H1 (cell line): ENCODE measurements around the gene NDUFS8. TPM values are rescaled to one million over a fixed set of nuclear protein-coding genes. Genes with fewer than 3 reads are reported as not detected.

Experiments used
- CTCF ChIA-PET: fragments of 300-600 bp; sonication (Branson Sonifier 250); formaldehyde crosslinking; loops from one replicate; lab custom pipeline; 2021; ENCODE audit not compliant: partially characterized antibody; lab: Charles Lee
- POLR2A ChIA-PET: fragments of 300-600 bp; sonication (Branson Sonifier 250); formaldehyde crosslinking; loops from one replicate; lab custom pipeline; 2021; ENCODE audit warnings: inconsistent platforms; ENCODE audit not compliant: partially characterized antibody; lab: Charles Lee
- DNase-seq, 2 experiments: peaks; one replicate each; pipeline versions ENCODE4 v3.0.0 to v3.0.0-alpha.2; 2010 to 2022; ENCODE audit warnings: low spot score in 2 of 2, low read depth in 1 of 2, mixed read lengths in 1 of 2
- FAIRE-seq: peaks from 2 replicates; lab custom pipeline; 2011; peaks lifted over from hg19 to GRCh38; lab: Jason Lieb, UNC
- H2AFZ ChIP-seq: 2 replicates; pipeline ENCODE4 v1.8.1; 2012; ENCODE audit warnings: low read length, inconsistent platforms
- H2AK5ac ChIP-seq: 2 replicates; pipeline ENCODE4 v1.6.1; 2013; ENCODE audit warnings: low read depth, low read length
- H2BK120ac ChIP-seq: replicated peaks from 2 replicates; pipeline ENCODE3; 2013; ENCODE audit warnings: low read depth, low read length, inconsistent platforms
- H2BK12ac ChIP-seq: 2 replicates; pipeline ENCODE4 v1.6.1; 2013; ENCODE audit warnings: low read depth, low read length
- H2BK15ac ChIP-seq: 2 replicates; pipeline ENCODE4 v1.6.1; 2013; ENCODE audit warnings: low read length
- H2BK20ac ChIP-seq: 2 replicates; pipeline ENCODE4 v1.6.1; 2013; ENCODE audit warnings: low read length
- H2BK5ac ChIP-seq: 2 replicates; pipeline ENCODE4 v1.6.1; 2013; ENCODE audit warnings: low read depth, low read length
- H3K14ac ChIP-seq: 2 replicates; pipeline ENCODE4 v1.6.1; 2013; ENCODE audit warnings: inconsistent platforms; ENCODE audit not compliant: insufficient read length
- H3K18ac ChIP-seq: 2 replicates; pipeline ENCODE4 v1.6.1; 2013; ENCODE audit warnings: low read length; ENCODE audit errors: extremely low read depth
- H3K23ac ChIP-seq: 2 replicates; pipeline ENCODE4 v1.6.1; 2013; ENCODE audit warnings: inconsistent platforms; ENCODE audit not compliant: insufficient read length
- H3K23me2 ChIP-seq: 2 replicates; pipeline ENCODE4 v1.6.1; 2013; ENCODE audit warnings: low read depth, low read length
- H3K27ac ChIP-seq: 2 replicates; pipeline ENCODE4 v1.6.1; 2011; ENCODE audit warnings: low read depth, low read length, inconsistent platforms
- H3K27me3 ChIP-seq, 4 experiments: replicated peaks in 1 of 4; 1 replicate in 1 of 4; 2 replicates in 3 of 4; pipeline versions ENCODE4 v1.6.1 to v1.8.1; 2011 to 2013; ENCODE audit warnings: low read length in 3 of 4, mild to moderate bottlenecking in 3 of 4, inconsistent platforms in 2 of 4, mixed read lengths in 2 of 4, moderate library complexity in 1 of 4; ENCODE audit not compliant: control insufficient read depth in 3 of 4, insufficient read depth in 3 of 4; ENCODE audit errors: extremely low read depth in 1 of 4
- H3K36me3 ChIP-seq, 4 experiments: 2 replicates each; pipeline versions ENCODE4 v1.6.1 to v1.8.1; 2011 to 2013; ENCODE audit warnings: mild to moderate bottlenecking in 4 of 4, low read length in 3 of 4, moderate library complexity in 2 of 4, control low read depth in 1 of 4, inconsistent platforms in 1 of 4; ENCODE audit not compliant: insufficient read depth in 4 of 4, control insufficient read depth in 2 of 4
- H3K4ac ChIP-seq: replicated peaks from 2 replicates; pipeline ENCODE3; 2013; ENCODE audit warnings: low read length, low read depth, mixed read lengths, inconsistent platforms; ENCODE audit not compliant: insufficient read length
- H3K4me1 ChIP-seq, 4 experiments: replicated peaks in 1 of 4; 1 replicate in 1 of 4; 2 replicates in 3 of 4; pipeline versions ENCODE4 v1.6.1 to v1.8.1; 2011 to 2013; ENCODE audit warnings: low read length in 3 of 4, inconsistent platforms in 2 of 4, mixed read lengths in 1 of 4; ENCODE audit not compliant: insufficient read depth in 4 of 4, control insufficient read depth in 3 of 4
- H3K4me2 ChIP-seq, 2 experiments: 2 replicates each; pipeline versions ENCODE4 v1.6.1 to v1.8.1; 2011 to 2013; ENCODE audit warnings: low read depth in 2 of 2, low read length in 2 of 2, control low read depth in 1 of 2, inconsistent platforms in 1 of 2, mild to moderate bottlenecking in 1 of 2; ENCODE audit not compliant: insufficient read depth in 1 of 2
- H3K4me3 ChIP-seq, 4 experiments: fragments of 200-600, 300-600 bp in 1 of 4; sonication (generic), shearing (Covaris generic), sonication (Bioruptor Twin) in 1 of 4; 2 replicates each; pipeline versions ENCODE4 v1.5.1 to v1.8.1; 2011 to 2016; ENCODE audit warnings: low read length in 4 of 4, low read depth in 3 of 4, control low read depth in 2 of 4, inconsistent platforms in 2 of 4, mild to moderate bottlenecking in 2 of 4, mixed read lengths in 1 of 4, moderate library complexity in 1 of 4; ENCODE audit not compliant: insufficient read depth in 2 of 4; ENCODE audit errors: extremely low read depth in 1 of 4
- H3K56ac ChIP-seq: replicated peaks from 2 replicates; pipeline ENCODE3; 2013; ENCODE audit warnings: low read depth, mild to moderate bottlenecking, mixed read lengths, low read length, inconsistent platforms; ENCODE audit not compliant: insufficient read length
- H3K79me1 ChIP-seq: 2 replicates; pipeline ENCODE4 v1.6.1; 2013; ENCODE audit warnings: low read depth, low read length, control low read depth
- H3K79me2 ChIP-seq, 2 experiments: 2 replicates each; pipeline versions ENCODE4 v1.6.1 to v1.8.1; 2012 to 2013; ENCODE audit warnings: low read length in 2 of 2, mild to moderate bottlenecking in 2 of 2, inconsistent platforms in 1 of 2; ENCODE audit not compliant: insufficient read depth in 2 of 2, control insufficient read depth in 1 of 2
- H3K9ac ChIP-seq, 4 experiments: replicated peaks in 1 of 4; 1 replicate in 1 of 4; 2 replicates in 3 of 4; pipeline versions ENCODE4 v1.6.1 to v1.8.1; 2011 to 2013; ENCODE audit warnings: low read depth in 3 of 4, low read length in 3 of 4, control low read depth in 2 of 4, mild to moderate bottlenecking in 2 of 4, moderate library complexity in 2 of 4, inconsistent platforms in 1 of 4; ENCODE audit errors: extremely low read depth in 1 of 4
- H3K9me3 ChIP-seq, 2 experiments: 2 replicates each; pipeline versions ENCODE4 v1.6.1 to v1.8.1; 2012 to 2013; ENCODE audit warnings: mild to moderate bottlenecking in 2 of 2, moderate library complexity in 2 of 2, control low read depth in 1 of 2, inconsistent platforms in 1 of 2, low read depth in 1 of 2, low read length in 1 of 2, mixed read lengths in 1 of 2; ENCODE audit not compliant: insufficient read depth in 2 of 2
- H4K20me1 ChIP-seq, 2 experiments: replicated peaks in 1 of 2; 2 replicates each; pipeline versions ENCODE3 to v1.8.1; 2011 to 2013; ENCODE audit warnings: inconsistent platforms in 2 of 2, low read length in 2 of 2, mild to moderate bottlenecking in 1 of 2; ENCODE audit not compliant: insufficient read depth in 2 of 2, control insufficient read depth in 1 of 2
- H4K5ac ChIP-seq: 2 replicates; pipeline ENCODE4 v1.6.1; 2013; ENCODE audit warnings: low read length, low read depth, mixed read lengths, inconsistent platforms; ENCODE audit not compliant: insufficient read length
- H4K8ac ChIP-seq: 2 replicates; pipeline ENCODE4 v1.8.0; 2013; ENCODE audit warnings: mild to moderate bottlenecking, moderate library complexity, low read length, inconsistent platforms; ENCODE audit not compliant: insufficient read depth; ENCODE audit errors: extremely low read depth
- H4K91ac ChIP-seq: replicated peaks from 2 replicates; pipeline ENCODE3; 2013; ENCODE audit warnings: low read length, mixed read lengths, inconsistent platforms; ENCODE audit not compliant: insufficient read length
- BRCA1 ChIP-seq: IDR thresholded peaks from 2 replicates; pipeline ENCODE4 v1.6.1; 2012; ENCODE audit warnings: low read depth, low read length, improper control_type of control experiment
- CTBP2 ChIP-seq: IDR thresholded peaks from 2 replicates; pipeline ENCODE4 v1.7.0; 2011; ENCODE audit warnings: borderline replicate concordance, mild to moderate bottlenecking, moderate library complexity, mixed read lengths, low read length; ENCODE audit not compliant: insufficient read depth, insufficient read length
- EZH2 ChIP-seq: fragments of 200-600 bp; sonication (generic); IDR thresholded peaks from 2 replicates; pipeline ENCODE4 v1.7.1; 2012; ENCODE audit warnings: low read depth, mild to moderate bottlenecking, moderate library complexity, low read length, inconsistent platforms; ENCODE audit not compliant: severe bottlenecking
- FOSL1 ChIP-seq: IDR thresholded peaks from 2 replicates; pipeline ENCODE4 v1.6.1; 2011; ENCODE audit warnings: mild to moderate bottlenecking, low read depth, low read length, moderate library complexity; ENCODE audit not compliant: insufficient read depth
- KDM1A ChIP-seq: fragments of 200-600, 300-600 bp; sonication (generic); IDR thresholded peaks from 2 replicates; pipeline ENCODE4 v1.7.1; 2016; ENCODE audit warnings: mild to moderate bottlenecking, low read length, borderline replicate concordance
- NANOG ChIP-seq: IDR thresholded peaks from 2 replicates; pipeline ENCODE4 v1.6.1; 2011; ENCODE audit warnings: low read length, low read depth, mild to moderate bottlenecking, inconsistent platforms; ENCODE audit not compliant: insufficient read depth, poor library complexity, severe bottlenecking
- SIN3A ChIP-seq, 2 experiments: IDR thresholded peaks in 1 of 2; conservative IDR thresholded peaks in 1 of 2; 2 replicates each; pipeline ENCODE4 v1.6.1; 2011 to 2012; ENCODE audit warnings: low read length in 2 of 2, improper control_type of control experiment in 1 of 2, low read depth in 1 of 2, mild to moderate bottlenecking in 1 of 2
- SP2 ChIP-seq: IDR thresholded peaks from 2 replicates; pipeline ENCODE4 v1.6.1; 2012; ENCODE audit warnings: mild to moderate bottlenecking, low read length, inconsistent platforms
- TBP ChIP-seq: IDR thresholded peaks from 2 replicates; pipeline ENCODE4 v1.6.1; 2011; ENCODE audit warnings: low read depth, low read length, improper control_type of control experiment
- ZNF274 ChIP-seq: IDR thresholded peaks from 2 replicates; pipeline ENCODE4 v1.7.0; 2012; ENCODE audit warnings: low read length, borderline replicate concordance; ENCODE audit errors: extremely low read depth
- WGBS, 2 experiments: shearing (Covaris generic) in 1 of 2; methylation state at CpG; one replicate each; pipeline versions ENCODE4 v1.1.6 to v1.1.7; 2013 to 2015; ENCODE audit warnings: low lambda C conversion rate in 2 of 2, mixed read lengths in 2 of 2, inconsistent platforms in 1 of 2, low coverage in 1 of 2, missing lambda C conversion rate in 1 of 2; ENCODE audit not compliant: insufficient replicate concordance in 2 of 2, insufficient coverage in 1 of 2, insufficient read length in 1 of 2; ENCODE audit errors: extremely low coverage in 1 of 2, missing lambda C conversion rate in 1 of 2; 5-methylcytosine and 5-hydroxymethylcytosine counted together
- polyA plus RNA-seq, 7 experiments: library from polyadenylated mRNA; depleted of rRNA in 3 of 7; stranded (reverse) in 5 of 7; unstranded in 2 of 7; fragments of >200 nt in 5 of 7; fragments of 200-250 nt in 2 of 7; gene quantifications; 1 replicate in 5 of 7; 2 replicates in 1 of 7; 4 replicates in 1 of 7; pipeline versions ENCODE4 v1.2.1 to v1.2.3, GENCODE V29; 2011 to 2013; ENCODE audit warnings: missing spikeins in 2 of 7, mixed read lengths in 2 of 7
- total RNA-seq: library from RNA; stranded (reverse); fragmentation: NEBNext Ultra II Directional; extraction: Animal tissue kit (Norgen Biotek cat#: 25700); gene quantifications from 2 replicates; pipeline ENCODE4 v1.2.1, GENCODE V29; 2021

Gene NDUFS8
- total and polyA plus RNA-seq, 2 of the 8 experiments (the other 6 are each of a cell fraction or from before 2014, with no cell fraction given), result 182 to 291 TPM

- Histone ChIP-seq H2BK120ac (no peak overlapping the region), H3K79me1 (no peaks in the 10 kb centered on the region), H2AFZ (no peak overlapping the region), H3K4ac (no peak overlapping the region), H3K18ac (no peak overlapping the region), H3K4me1 (peaks cover 0 to 15% (median 9%) of the 10 kb centered on the region in 4 experiments; a peak in 6 of 7 replicates), H2BK20ac (no peak overlapping the region), H2BK15ac (no peak overlapping the region), H3K9ac (no peak overlapping the region), H3K9me3 (no peaks in the 10 kb centered on the region), H3K23me2 (no peaks in the 10 kb centered on the region), H2BK12ac (no peak overlapping the region), H4K8ac (peak overlapping the region; percentile 35; the same call in 1 of the 2 replicates), H3K4me2 (no peak overlapping the region), H4K91ac (no peak overlapping the region), H3K79me2 (no peaks in the 10 kb centered on the region), H3K36me3 (no peaks in the 10 kb centered on the region), H3K4me3 (no peak overlapping the region), H3K27ac (no peak overlapping the region), H3K56ac (no peak overlapping the region), H3K27me3 (no peaks in the 10 kb centered on the region), H4K5ac (no peak overlapping the region), H2AK5ac (no peak overlapping the region), H3K23ac (no peak overlapping the region), H2BK5ac (no peak overlapping the region), H4K20me1 (no peaks in the 10 kb centered on the region), H3K14ac (no peak overlapping the region)
- ChIA-PET POLR2A (interaction anchor here (1.0 to 2.8 kb wide), 4 partner anchors 9 to 23 kb away, joined by 3 to 14 read pairs (median 4); partner anchors contain the start of gene TCIRG1), CTCF (interaction anchor here (0.7 to 1.5 kb wide), 2 partner anchors 9 to 18 kb away, joined by 3 to 5 read pairs; no protein-coding TSS in a partner anchor)
- TF ChIP-seq SIN3A (conservative IDR thresholded peaks at IDR 0.05 in 1 of 2, IDR thresholded peaks at IDR 0.05 in 1 of 2; ENCODE audit: low read depth in 1 of 2, low read length in 2 of 2) (no peak), FOSL1 (no peak), TBP (no peak), EZH2 (no peak), NANOG (no peak), CTBP2 (no peak), KDM1A (no peak), SP2 (no peak), BRCA1 (no peak), ZNF274 (no peak)
- FAIRE-seq (no peak), DNase-seq (no peak)
- WGBS, 2 experiments, result 91% methylated on average over 18 of the region's 19 CpGs; no CpG with 5 or more reads in 1 of the 2 experiments
Observed at GRCh38 chr11:68014947-68015447, 15.5 kb upstream of the NDUFS8 start.
